Breast epithelium (tissue), 3 donors: ENCODE measurements around the gene EEF1AKMT3.

Source experiments
- POLR2A ChIP-seq: fragments of 450-650 bp; IDR thresholded peaks from one replicate; pipeline ENCODE4 v1.6.1; 2016; ENCODE audit warnings: antibody characterized with exemption, mild to moderate bottlenecking, moderate library complexity
- POLR2AphosphoS5 ChIP-seq, 3 donors: sonication (generic); formaldehyde crosslinking; IDR thresholded peaks; one replicate each; pipeline ENCODE4 v1.6.1; 2017; ENCODE audit warnings: antibody characterized with exemption in 3 of 3
- TF ChIP-seq, protein P1 (sequence below), 3 donors: fragments of 450-650 bp; IDR thresholded peaks; one replicate each; pipeline ENCODE4 v1.5.1; 2016 to 2017; ENCODE audit warnings: antibody characterized with exemption in 3 of 3, mild to moderate bottlenecking in 3 of 3, moderate library complexity in 3 of 3

DNA sequence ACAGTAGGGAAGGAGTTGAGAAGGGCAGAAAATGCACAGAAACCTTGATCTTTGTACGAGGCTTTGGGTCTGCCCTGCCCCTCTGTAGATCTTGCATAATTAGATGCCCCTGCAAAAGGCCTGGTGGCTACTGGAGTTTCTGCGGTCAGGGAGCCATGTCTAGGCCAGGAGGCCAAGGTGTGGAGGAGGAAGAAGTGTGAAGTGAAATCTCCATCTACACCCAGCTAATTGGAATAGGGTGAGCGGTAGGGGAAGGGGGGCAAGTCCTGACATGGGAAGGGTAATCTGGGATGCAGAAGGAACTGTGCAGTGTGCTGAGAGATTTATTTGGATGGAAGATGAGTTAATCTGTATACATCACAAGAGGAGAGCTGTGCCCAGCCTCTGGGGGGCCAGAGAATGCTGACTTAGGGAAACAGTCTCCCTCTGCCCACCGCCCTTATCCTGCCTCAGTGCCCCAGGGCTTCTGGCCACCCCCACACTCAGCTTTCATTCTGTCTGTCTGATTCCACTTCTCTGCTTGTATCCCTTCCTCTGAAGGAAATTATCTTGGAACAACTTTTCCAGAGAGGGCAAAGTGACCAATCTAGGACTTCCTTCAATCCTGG, 10.9 kb upstream of the EEF1AKMT3 start:
- TF ChIP-seq POLR2A, result no peak
- TF ChIP-seq, protein P1, sequence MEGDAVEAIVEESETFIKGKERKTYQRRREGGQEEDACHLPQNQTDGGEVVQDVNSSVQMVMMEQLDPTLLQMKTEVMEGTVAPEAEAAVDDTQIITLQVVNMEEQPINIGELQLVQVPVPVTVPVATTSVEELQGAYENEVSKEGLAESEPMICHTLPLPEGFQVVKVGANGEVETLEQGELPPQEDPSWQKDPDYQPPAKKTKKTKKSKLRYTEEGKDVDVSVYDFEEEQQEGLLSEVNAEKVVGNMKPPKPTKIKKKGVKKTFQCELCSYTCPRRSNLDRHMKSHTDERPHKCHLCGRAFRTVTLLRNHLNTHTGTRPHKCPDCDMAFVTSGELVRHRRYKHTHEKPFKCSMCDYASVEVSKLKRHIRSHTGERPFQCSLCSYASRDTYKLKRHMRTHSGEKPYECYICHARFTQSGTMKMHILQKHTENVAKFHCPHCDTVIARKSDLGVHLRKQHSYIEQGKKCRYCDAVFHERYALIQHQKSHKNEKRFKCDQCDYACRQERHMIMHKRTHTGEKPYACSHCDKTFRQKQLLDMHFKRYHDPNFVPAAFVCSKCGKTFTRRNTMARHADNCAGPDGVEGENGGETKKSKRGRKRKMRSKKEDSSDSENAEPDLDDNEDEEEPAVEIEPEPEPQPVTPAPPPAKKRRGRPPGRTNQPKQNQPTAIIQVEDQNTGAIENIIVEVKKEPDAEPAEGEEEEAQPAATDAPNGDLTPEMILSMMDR (IDR thresholded peaks at IDR 0.05), result no peak
- TF ChIP-seq POLR2AphosphoS5 (IDR thresholded peaks at IDR 0.05), result no peak
